ENCODE data around the gene SESTD1.
A peak's percentile ranks its signal among the peaks of the same experiment; 100 is the strongest.
"Not testable (repeated sequence)": the region's sequence is repeated elsewhere in the genome, so short reads cannot be mapped to it uniquely, and the experiment has no call there.

The SESTD1 gene

DNA sequence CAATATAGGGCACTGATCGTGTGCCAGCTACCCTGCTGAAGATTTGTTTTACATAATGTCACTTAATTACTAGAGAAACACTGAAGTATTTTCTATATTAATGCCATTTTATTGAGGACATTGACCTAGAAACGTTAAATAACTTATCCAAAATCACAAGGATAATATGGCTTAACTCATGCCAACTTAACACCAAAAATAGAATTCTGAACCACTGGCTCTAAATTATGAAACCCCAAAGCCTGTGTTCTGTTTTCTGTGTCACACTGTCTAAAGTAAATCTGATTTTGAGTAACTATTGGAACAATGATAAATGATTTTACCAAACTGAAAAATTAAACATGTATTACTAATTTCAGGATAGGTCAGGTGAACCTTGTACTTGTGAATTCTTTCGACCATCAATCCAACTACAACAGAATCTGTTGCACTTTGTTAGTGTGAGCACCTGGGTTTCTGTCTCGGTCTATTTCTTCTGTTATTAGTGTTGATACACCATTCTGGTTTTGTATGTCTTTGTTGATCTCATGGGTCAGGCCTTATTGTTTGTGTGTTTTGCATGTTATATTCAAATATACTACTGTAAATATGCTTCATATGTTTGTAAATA, 166.4 kb downstream of the SESTD1 start:
- no peak for DNase-seq

DNA sequence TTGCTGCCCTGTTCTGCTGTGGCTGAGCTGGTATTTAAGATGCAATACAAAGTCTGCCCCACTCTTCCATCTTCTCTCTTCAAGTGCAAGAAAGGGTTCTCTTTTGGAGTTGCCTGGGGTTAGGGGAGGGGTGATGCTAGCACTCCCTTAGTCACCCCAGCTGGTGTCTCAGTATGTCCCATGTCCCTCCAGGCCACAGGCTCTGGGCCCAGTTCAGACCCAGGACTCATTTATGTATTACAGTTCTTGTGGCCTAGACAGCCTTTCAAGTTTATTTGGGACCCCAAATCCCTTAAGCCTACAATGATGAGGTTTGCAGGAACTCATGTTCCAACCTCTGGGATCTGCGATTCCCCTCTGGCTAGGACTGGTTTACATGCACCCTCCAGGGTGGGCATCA, 167.5 kb downstream of the SESTD1 start:
- no peak for DNase-seq

DNA sequence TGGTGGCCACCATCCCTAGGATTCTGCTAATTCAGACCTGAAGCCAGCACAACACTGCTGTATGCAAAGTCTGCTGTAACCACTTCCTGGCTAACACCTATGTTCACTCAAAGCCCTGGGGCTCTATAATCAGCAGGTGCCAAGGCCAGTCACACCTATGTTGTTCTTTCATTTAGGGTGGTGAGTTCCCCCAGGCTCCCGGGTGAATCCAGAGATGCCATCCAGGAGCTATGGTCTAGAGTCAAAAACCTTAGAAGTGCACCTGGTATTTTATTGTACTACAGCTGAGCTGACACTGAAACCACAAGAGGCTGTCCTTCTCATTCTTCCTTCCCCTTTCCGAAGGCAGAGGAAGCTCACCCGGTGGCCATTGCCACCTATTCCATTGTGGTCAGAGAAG, 168.5 kb downstream of the SESTD1 start:
- peak; percentile 16 for DNase-seq

DNA sequence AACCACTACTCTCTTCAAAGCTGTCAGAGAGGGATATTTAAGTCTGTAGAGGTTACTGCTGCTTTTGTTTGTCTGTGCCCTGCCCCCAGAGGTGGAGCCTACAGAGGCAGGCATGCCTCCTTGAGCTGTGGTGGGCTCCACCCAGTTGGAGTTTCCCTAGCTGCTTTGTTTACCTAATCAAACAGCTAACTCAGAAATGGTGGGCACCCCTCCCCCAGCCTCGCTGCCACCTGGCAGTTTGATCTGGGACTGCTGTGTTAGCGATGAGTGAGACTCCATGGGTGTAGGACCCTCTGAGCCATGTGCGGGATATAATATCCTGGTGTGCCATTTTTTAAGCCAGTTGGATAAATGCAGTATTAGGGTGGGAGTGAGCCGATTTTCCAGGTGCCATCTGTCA, 171.7 kb downstream of the SESTD1 start:
- DNase-seq, result not testable (repeated sequence)

DNA sequence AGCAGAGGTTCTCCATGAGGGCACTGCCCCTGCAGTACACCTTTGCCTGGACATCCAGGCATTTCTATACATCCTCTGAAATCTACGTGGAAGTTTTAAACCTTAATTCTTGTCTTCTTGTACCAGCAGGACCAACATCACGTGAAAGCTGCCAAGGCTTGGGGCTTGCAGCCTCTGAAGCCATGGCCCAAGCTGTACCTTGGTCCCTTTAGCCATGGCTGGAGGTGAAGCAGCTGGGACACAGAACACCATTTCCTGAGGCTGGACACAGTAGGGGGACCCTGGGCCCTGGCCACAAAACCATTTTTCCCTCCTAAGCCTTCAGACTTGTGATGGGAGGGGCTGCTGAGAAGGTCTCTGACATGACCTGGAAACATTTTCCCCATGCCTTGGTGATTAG, 181.9 kb downstream of the SESTD1 start:
- no peak for DNase-seq

DNA sequence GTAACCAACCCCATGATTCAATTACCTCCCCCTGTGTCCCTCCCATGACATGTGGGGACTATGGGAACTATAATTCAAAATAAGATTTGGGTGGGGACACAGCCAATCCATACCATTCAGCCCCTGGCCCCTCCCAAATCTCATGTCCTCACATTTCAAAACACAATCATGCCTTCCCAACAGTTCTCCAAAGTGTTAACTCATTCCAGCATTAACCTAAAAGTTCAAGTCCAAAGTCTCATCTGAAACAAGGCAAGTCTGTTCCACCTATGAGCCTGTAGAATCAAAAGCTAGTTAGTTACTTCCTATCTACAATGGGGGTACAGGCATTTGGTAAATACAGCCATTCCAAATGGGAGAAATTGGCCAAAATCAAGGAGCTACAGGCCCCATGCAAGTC, 182.7 kb downstream of the SESTD1 start:
- no peak for DNase-seq

DNA sequence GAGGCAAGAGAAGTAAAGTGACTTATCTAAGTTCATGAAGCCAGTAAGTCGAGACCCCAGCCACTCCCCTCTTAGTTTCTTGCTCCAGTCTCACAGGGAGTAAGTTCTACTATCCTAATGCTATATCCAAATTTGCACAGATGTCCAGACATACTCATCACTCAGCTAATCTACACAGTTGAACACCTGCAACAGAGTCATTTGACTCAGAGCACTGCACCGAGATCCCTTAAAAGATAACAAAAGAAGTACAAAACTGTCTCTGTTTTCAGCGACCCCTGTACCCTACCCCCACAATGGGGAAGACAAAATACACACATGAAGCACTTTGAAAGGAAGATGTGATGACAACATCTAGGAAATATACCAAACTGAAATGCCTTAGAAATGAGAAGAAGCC, 192.1 kb downstream of the SESTD1 start:
- DNase-seq, result no peak

DNA sequence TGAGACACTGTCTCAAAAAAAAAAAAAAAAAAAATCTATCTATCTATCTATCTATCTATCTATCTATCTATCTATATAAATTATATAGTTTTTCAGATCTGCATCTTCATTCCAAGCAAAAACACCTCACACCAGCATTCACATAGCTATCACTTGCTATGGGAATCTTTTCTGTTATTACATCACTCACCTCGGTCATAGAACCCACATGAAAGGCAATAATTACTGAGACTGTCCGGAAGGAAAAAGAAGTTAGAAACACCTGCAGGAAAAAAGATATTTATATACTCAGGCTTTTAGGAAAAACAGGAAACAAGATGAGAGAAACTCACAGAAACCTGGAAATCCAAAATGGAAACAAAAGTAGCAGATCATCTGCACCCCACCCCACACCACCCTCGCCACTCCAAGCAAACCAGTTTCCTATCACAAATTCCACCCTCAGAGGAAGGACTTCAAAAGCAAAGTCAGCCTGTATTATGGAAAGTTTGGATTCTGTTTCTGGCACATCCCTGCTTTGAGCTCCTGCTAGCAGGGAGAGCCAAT, 192.7 kb downstream of the SESTD1 start:
- DNase-seq, result no peak

DNA sequence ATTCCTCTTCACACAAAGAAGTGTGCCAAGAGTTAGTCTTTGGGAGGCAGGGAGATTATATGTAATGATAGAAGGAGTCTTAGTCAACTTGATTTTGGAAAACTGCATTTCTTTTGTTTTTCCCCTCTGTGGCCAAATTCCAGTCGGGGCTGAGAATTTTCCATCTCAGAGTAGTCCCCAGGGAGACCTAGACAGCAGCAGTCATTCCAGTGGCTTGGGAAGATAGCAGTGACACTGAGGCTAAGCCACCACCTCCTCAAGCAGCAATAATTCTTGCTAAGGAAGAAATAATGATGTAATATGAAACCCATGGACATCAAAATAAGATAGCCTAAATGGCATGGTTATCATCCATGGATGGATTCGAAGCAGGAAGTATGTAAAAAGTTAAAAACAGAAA, 193.7 kb downstream of the SESTD1 start:
- DNase-seq, result no peak

DNA sequence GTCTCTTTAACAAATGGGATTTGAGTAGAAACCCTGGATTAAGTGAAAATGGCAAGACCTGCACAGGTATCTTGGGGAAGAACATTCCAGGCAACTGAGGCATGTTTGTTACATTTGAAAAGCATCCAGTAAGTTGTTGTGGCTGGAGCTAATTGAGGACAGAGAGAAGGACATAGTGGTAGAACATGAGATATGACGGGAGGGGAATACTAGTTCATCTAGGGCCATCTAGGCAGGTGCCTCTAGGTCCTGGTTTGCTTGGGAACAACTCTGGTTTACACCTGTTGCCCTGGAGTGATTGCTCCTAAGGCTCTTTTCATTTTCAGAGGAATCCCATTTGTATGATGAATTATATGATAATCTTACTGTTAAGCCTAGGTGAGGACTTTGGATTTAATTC, 194.9 kb downstream of the SESTD1 start:
- DNase-seq, result no peak

DNA sequence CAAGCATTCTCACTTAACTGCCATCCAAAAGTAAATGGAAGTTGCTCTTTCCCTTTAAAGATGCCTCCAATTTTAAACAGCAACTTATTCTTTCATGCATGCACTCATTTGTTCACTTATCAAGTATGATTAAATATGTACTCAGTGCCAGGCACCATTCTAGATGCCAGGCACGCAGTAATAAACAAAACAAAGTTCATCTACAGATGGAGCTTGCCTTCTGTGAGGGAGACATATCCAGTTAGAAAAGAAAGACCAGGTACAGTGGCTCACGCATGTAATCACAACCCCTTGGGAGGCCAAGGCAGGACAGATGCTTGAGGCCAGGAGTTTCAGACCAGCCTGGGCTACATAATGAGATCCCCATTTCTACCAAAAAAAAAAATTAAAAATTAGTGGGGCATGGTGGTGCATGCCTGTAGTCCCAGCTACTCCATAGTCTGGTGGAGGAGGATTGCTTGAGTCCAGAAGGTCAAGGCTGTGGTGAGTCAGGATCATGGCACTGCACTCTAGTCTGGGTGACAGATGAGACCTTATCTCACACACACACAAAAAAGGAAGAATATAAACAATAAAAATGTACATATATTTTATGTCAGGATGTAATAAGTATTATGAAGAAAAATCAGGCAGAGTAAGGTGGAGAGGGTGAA, 195.5 kb downstream of the SESTD1 start:
- no peak for DNase-seq

DNA sequence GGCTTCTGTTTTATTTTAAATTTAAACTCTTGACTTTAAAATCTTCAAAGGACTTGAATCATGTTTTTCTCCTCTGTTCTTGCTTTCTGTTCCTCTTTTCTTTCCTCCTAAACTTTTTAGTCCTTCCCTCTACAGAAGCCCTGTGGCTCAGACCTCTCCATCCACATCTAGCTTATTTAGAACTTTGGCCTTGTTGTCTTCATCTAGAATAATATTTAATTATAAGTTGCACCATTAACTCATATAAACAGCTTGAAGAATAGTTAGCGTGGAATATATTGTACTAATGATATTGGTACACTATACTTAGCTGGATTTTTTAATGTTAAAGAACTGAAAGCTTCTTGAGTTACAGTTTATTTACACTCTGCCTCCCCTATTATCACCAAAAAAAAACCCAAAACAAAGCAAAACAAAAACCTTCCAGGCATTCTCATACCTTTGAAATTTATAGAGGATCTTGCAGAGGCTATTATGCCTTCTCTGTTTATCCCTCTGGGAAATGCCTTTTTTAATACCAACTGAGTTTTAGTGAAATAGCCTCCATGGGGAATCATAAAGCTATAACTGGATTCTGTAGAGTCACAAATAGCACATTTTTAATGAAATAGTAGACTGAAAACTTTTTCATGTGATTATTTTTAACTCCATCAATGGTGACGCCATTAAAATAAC, 205.5 kb downstream of the SESTD1 start:
- no peak for DNase-seq

DNA sequence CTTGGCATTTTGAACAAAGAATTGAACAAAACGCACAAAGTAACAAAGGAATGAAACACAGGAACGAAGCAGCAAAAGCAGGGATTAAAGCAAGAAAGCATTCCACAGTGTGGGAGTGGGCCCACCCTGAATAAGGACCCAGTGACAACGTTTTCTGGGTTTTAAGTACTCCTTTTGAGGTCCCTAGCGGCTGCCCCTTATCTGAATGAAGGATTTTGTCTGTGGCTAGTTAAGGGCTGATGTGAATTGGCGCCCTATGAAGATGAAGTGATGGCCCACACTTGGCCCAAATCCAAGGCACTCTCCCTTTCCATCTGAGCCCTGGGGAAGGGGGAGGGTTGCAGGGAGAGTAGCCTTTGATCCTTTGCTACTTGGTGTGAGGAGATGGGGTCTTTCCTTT, 206.9 kb downstream of the SESTD1 start:
- no peak for DNase-seq

DNA sequence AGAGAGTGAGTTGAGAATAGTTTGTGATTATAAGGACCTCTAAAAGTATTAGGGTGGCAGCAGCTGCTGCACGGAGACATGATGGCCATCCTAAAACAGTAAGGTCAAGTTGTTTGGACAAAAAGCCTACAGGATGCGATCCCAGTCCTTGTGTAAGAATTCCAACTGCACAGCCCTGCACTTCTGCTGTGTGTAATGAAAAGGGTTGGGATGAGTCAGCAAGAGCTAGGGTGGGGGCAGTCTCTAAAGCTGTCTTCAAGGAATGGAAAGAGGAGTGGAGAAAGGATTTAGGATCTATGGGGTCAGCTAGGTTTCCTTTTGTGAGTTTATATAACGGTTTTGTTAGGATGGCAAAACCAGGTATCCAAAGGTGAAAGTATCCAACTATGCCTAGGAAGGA, 211.1 kb downstream of the SESTD1 start:
- DNase-seq, result not testable (repeated sequence)
